RWPE1 (cell line): ENCODE measurements around the gene CLEC4F.
"Not testable (repeated sequence)": the region's sequence is repeated elsewhere in the genome, so short reads cannot be mapped to it uniquely, and the experiment has no call there.

Experiments
- CTCF ChIA-PET: fragments of 350-600 bp; sonication (Branson Sonifier 250); formaldehyde crosslinking; extraction: SDS; loops from one replicate; lab custom pipeline; 2021; lab: Yijun Ruan, JAX
- POLR2A ChIA-PET: fragments of 400-600 bp; formaldehyde crosslinking; extraction: SDS; loops from one replicate; lab custom pipeline; 2020; ENCODE audit warnings: antibody characterized with exemption; ENCODE audit not compliant: low non-redundant PET; lab: Yijun Ruan, JAX
- DNase-seq: peaks from one replicate; pipeline ENCODE4 v3.0.0; 2012; ENCODE audit warnings: low spot score
- H3K27ac ChIP-seq: fragments of 450-650 bp; 2 replicates; pipeline ENCODE4 v1.5.1; 2017
- TF ChIP-seq, protein P1 (sequence below): fragments of 450-650 bp; conservative IDR thresholded peaks from 2 replicates; pipeline ENCODE4 v1.5.1; 2017; ENCODE audit warnings: low read depth, mild to moderate bottlenecking

Gene CLEC4F

DNA sequence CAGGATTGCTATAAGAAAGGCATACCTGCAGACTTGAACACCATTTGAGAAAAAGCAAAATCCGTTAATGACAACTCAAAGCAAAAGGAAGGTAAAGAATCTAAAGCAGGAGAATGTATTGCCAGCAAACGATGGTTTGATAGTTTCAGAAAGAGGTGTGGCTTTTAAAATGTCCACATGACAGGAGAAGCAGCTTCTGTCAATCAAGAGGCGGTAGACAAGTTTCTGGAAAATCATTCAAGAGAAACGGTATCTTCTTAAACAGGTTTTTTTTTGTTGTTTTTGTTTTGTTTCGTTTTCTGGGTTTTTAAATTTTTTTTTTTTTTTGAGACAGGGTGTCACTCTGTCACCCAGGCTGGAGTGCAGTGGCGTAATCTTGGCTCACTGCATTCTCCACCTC is 13.8 kb downstream of the CLEC4F start:
- DNase-seq, result no peak
- ChIA-PET CTCF (interaction anchor here (0.7 kb wide), 1 partner anchor 67 kb away, joined by 3 read pairs; no protein-coding TSS in a partner anchor), POLR2A (no interaction called here)
- TF ChIP-seq, protein P1, sequence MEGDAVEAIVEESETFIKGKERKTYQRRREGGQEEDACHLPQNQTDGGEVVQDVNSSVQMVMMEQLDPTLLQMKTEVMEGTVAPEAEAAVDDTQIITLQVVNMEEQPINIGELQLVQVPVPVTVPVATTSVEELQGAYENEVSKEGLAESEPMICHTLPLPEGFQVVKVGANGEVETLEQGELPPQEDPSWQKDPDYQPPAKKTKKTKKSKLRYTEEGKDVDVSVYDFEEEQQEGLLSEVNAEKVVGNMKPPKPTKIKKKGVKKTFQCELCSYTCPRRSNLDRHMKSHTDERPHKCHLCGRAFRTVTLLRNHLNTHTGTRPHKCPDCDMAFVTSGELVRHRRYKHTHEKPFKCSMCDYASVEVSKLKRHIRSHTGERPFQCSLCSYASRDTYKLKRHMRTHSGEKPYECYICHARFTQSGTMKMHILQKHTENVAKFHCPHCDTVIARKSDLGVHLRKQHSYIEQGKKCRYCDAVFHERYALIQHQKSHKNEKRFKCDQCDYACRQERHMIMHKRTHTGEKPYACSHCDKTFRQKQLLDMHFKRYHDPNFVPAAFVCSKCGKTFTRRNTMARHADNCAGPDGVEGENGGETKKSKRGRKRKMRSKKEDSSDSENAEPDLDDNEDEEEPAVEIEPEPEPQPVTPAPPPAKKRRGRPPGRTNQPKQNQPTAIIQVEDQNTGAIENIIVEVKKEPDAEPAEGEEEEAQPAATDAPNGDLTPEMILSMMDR, result no peak
- no peak overlapping the region for H3K27ac ChIP-seq

DNA sequence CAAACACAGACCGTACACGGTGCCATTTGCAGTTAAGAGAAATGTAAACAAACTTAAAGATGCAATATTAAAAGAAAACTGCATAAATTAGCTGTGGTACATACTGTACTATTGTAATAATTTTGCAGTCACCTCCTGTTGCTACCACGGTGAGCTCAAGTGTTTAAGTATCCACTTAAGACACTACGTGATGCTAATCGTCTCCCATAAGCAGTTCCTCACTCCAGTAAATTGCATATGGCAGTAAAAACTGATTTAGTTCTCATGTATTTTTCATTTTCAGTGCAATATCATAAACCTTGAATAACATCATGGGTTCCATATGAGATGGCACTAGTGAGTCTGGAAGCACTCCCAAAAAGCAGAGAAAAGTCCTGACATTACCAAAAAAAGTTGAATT is 14.4 kb downstream of the CLEC4F start:
- no peak for DNase-seq
- no peak overlapping the region for H3K27ac ChIP-seq
- ChIA-PET CTCF (no interaction called here), POLR2A (no interaction called here)
- TF ChIP-seq, protein P1, result no peak

DNA sequence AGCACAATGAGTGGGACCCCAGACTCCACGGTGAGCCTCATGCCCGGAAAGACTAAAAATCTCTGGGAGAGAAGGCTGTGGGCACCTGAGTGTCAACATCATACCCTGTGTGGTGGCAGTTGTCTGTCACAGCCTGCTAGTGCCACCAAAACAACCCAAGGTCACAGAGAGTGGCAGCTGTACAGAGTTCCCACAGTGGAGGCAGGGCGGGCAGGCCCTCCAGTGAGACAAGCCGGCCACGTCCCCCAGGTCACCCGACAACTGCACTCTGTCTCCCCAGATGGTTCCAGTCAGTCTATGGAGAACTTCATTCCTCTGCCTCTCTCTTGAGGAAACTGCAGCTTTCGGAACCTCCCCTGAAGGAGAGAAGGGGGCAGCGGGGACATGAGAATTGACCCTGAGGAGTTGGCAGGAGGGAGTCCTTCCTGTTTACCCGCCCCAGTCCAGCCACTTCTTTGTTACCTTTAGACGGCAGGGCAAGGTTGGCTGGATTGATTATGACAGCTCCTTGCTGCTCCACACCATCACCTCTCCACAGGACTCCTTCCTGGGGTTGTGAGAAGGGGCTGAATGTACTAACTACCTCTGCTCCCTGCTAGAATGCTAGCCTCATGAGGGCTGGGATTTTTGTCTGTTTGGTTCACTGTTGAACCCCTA is 18.7 kb downstream of the CLEC4F start:
- CTCF ChIA-PET, result no interaction called here
- POLR2A ChIA-PET, result no interaction called here
- TF ChIP-seq, protein P1, result no peak
- no peak for DNase-seq
- no peak overlapping the region for H3K27ac ChIP-seq

DNA sequence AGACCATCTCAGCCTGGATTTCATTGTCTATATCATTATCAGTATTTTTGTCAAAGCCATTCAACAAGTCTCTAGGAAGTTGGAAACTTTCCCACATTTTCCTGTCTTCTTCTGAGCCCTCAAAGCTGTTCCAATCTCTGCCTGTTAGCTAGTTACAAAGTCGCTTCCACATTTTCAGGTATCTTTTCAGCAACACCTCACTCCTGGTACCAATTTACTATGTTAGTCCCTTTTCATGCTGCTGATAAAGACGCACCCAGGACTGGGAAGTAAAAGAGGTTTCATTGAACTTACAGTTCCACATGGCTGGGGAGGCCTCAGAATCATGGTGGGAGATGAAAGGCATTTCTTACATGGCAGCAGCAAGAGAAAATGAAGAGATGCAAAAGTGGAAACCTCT is 20.7 kb downstream of the CLEC4F start:
- no peak for DNase-seq
- CTCF ChIA-PET, result no interaction called here
- H3K27ac ChIP-seq, result no peak overlapping the region
- POLR2A ChIA-PET, result no interaction called here
- TF ChIP-seq, protein P1, result no peak

- CTCF ChIA-PET, POLR2A ChIA-PET, H3K27ac ChIP-seq, DNase-seq: not testable (repeated sequence)
These were observed 22.4 kb downstream of the CLEC4F start for GRCh38 chr2:70797996-70798395.

DNA sequence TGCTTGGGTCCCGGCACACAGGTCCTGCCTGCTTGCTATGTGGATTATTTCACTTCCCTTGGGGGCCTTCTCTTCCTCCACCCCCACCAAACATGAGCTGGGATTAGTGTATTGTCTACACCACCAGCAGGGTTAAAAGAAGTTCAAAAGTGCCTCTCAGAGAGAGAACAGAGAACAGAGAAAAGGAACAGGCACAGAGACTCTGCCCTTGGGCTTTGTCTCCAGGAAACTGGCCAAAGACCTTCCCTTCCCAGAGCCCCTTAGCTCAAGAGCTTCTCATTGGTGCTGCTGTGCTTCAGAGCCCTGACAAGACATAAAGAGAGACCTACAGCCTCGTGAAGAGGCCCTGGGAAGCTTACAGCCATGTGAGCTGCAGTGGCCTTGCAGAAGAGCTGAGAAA is 22.9 kb downstream of the CLEC4F start:
- TF ChIP-seq, protein P1, result no peak
- DNase-seq, result no peak
- H3K27ac ChIP-seq, result no peak overlapping the region
- ChIA-PET CTCF (interaction anchor here (0.6 kb wide), 2 partner anchors 67 to 123 kb away, joined by 3 to 4 read pairs; no protein-coding TSS in a partner anchor), POLR2A (no interaction called here)

DNA sequence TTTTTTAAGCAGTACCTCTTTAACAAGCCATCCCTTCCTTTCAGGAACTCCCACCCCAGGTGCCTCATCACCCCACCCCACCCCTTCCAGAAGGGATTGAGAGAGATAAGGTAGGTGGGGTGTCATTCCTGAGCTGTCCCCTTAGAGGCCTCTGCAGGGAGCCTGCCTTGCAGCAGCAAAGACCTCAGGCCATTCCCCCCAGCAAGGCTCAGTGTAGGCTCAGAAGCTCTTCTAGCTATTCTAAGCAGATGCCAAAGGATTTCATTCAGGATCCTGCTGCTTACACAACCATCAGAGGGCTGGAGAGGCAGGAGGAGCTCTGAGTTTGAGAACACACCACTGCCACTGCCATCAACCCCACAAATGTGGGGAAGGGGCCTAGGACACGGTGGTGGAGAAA is 24.1 kb downstream of the CLEC4F start:
- no peak overlapping the region for H3K27ac ChIP-seq
- TF ChIP-seq, protein P1, result no peak
- POLR2A ChIA-PET, result no interaction called here
- DNase-seq, result no peak
- CTCF ChIA-PET, result interaction anchor here (0.6 to 0.8 kb wide), 2 partner anchors 42 to 49 kb away, joined by 3 read pairs; no protein-coding TSS in a partner anchor
